Naive B cell (primary cell): ENCODE results near the gene SRGAP2B. TPM values are rescaled to one million over a fixed set of nuclear protein-coding genes. Genes with fewer than 3 reads are reported as not detected.
"Not testable (repeated sequence)": the region's sequence is repeated elsewhere in the genome, so short reads cannot be mapped to it uniquely, and the experiment has no call there.

Experiments used
- ATAC-seq, 2 donors: fragments of 150-1000 bp; cut with Tn5 transposase; 2 replicates each; pipeline ENCODE4 v1.10.0; 2021; ENCODE audit warnings: low read depth in 2 of 2, mild to moderate bottlenecking in 2 of 2, moderate library complexity in 2 of 2
- DNase-seq: peaks from one replicate; pipeline ENCODE4 v3.0.0; 2022
- H3K27ac Mint-ChIP-seq, 6 donors: one replicate each; pipeline ENCODE4 v1.8.0; 2020 to 2022; ENCODE audit warnings: mild to moderate bottlenecking in 6 of 6, mixed read lengths in 6 of 6, moderate library complexity in 5 of 6, inconsistent platforms in 2 of 6
- H3K27me3 Mint-ChIP-seq, 3 donors: one replicate each; pipeline ENCODE4 v1.8.0; 2021 to 2022; ENCODE audit warnings: mixed read lengths in 3 of 3, mild to moderate bottlenecking in 1 of 3
- H3K36me3 Mint-ChIP-seq, 2 donors: one replicate each; pipeline ENCODE4 v1.8.0; 2020 to 2022; ENCODE audit warnings: mixed read lengths in 2 of 2, inconsistent platforms in 1 of 2, mild to moderate bottlenecking in 1 of 2
- H3K4me1 Mint-ChIP-seq, 3 donors: one replicate each; pipeline ENCODE4 v1.8.0; 2020 to 2022; ENCODE audit warnings: mixed read lengths in 3 of 3, inconsistent platforms in 1 of 3, mild to moderate bottlenecking in 1 of 3, moderate library complexity in 1 of 3
- H3K4me3 Mint-ChIP-seq, 8 donors: one replicate each; pipeline ENCODE4 v1.8.0; 2020 to 2022; ENCODE audit warnings: mild to moderate bottlenecking in 8 of 8, mixed read lengths in 8 of 8, moderate library complexity in 8 of 8, inconsistent platforms in 2 of 8
- H3K9me3 Mint-ChIP-seq, 7 donors: one replicate each; pipeline ENCODE4 v1.8.0; 2020 to 2022; ENCODE audit warnings: mixed read lengths in 7 of 7, mild to moderate bottlenecking in 5 of 7, inconsistent platforms in 2 of 7, moderate library complexity in 1 of 7
- polyA plus RNA-seq, 6 donors: library from polyadenylated mRNA; unstranded; fragments of 300-500 nt; fragmentation: Illumina TruSeq; gene quantifications; one replicate each; pipeline ENCODE4 v1.2.3, GENCODE V29; 2021; ENCODE audit warnings: low read depth in 6 of 6

SRGAP2B gene
- polyA plus RNA-seq, 6 donors from 2014 or later, result 0.92 to 3.6 (median 1.9) TPM; not detected in 1

- not testable (repeated sequence) for H3K9me3 Mint-ChIP-seq, H3K27me3 Mint-ChIP-seq, H3K36me3 Mint-ChIP-seq, ATAC-seq, H3K4me3 Mint-ChIP-seq, DNase-seq
- peak overlapping the region in 1 of 6 donors; percentile 28 for H3K27ac Mint-ChIP-seq
- H3K4me1 Mint-ChIP-seq, result peaks cover 3 to 10% (median 4%) of the 10 kb centered on the region in 3 donors
Observed at GRCh38 chr1:144985550-144986170, 109.5 kb downstream of the SRGAP2B start.

GRCh38 chr1:144982802-144983525 lies 112.2 kb downstream of the SRGAP2B start:
- H3K27me3 Mint-ChIP-seq, ATAC-seq, H3K4me3 Mint-ChIP-seq, H3K9me3 Mint-ChIP-seq, DNase-seq, H3K36me3 Mint-ChIP-seq, H3K27ac Mint-ChIP-seq: not testable (repeated sequence)
- peaks cover 3 to 11% (median 4%) of the 10 kb centered on the region in 3 donors for H3K4me1 Mint-ChIP-seq

GRCh38 chr1:144981157-144981556 lies 114.0 kb downstream of the SRGAP2B start:
- ATAC-seq, H3K27me3 Mint-ChIP-seq, H3K36me3 Mint-ChIP-seq, DNase-seq, H3K9me3 Mint-ChIP-seq: not testable (repeated sequence)
- Mint-ChIP-seq H3K27ac (peak overlapping the region in 1 of 6 donors; percentile 69), H3K4me3 (peak overlapping the region in 3 of 8 donors; percentile 4 to 39 (median 5)), H3K4me1 (peaks cover 3 to 11% (median 4%) of the 10 kb centered on the region in 3 donors)

GRCh38 chr1:144979960-144980595 lies 115.0 kb downstream of the SRGAP2B start:
- not testable (repeated sequence) for H3K4me3 Mint-ChIP-seq, H3K27me3 Mint-ChIP-seq, DNase-seq, H3K4me1 Mint-ChIP-seq, H3K9me3 Mint-ChIP-seq, H3K36me3 Mint-ChIP-seq, H3K27ac Mint-ChIP-seq
- peak; percentile 85 to 94 for ATAC-seq

- H3K4me3 Mint-ChIP-seq, H3K9me3 Mint-ChIP-seq, H3K27me3 Mint-ChIP-seq, DNase-seq, H3K36me3 Mint-ChIP-seq, ATAC-seq, H3K27ac Mint-ChIP-seq, H3K4me1 Mint-ChIP-seq: not testable (repeated sequence)
Observed at GRCh38 chr1:144977856-144978255, 117.3 kb downstream of the SRGAP2B start.

GRCh38 chr1:144971936-144972335 lies 123.2 kb downstream of the SRGAP2B start:
- H3K4me1 Mint-ChIP-seq, H3K36me3 Mint-ChIP-seq, H3K9me3 Mint-ChIP-seq, DNase-seq, H3K27me3 Mint-ChIP-seq, H3K27ac Mint-ChIP-seq, ATAC-seq, H3K4me3 Mint-ChIP-seq: not testable (repeated sequence)

- H3K27me3 Mint-ChIP-seq, ATAC-seq, H3K4me3 Mint-ChIP-seq, H3K36me3 Mint-ChIP-seq, H3K9me3 Mint-ChIP-seq, DNase-seq, H3K4me1 Mint-ChIP-seq, H3K27ac Mint-ChIP-seq: not testable (repeated sequence)
Observed at GRCh38 chr1:144966488-144966887, 128.6 kb downstream of the SRGAP2B start.

- not testable (repeated sequence) for DNase-seq, H3K4me1 Mint-ChIP-seq, H3K36me3 Mint-ChIP-seq, H3K9me3 Mint-ChIP-seq, H3K27me3 Mint-ChIP-seq, H3K27ac Mint-ChIP-seq, ATAC-seq, H3K4me3 Mint-ChIP-seq
Observed at GRCh38 chr1:144964765-144965164, 130.4 kb downstream of the SRGAP2B start.

- not testable (repeated sequence) for ATAC-seq
Observed at GRCh38 chr1:144964186-144964585, 130.9 kb downstream of the SRGAP2B start.

GRCh38 chr1:144963571-144963970 lies 131.6 kb downstream of the SRGAP2B start:
- H3K27ac Mint-ChIP-seq, H3K4me3 Mint-ChIP-seq, H3K27me3 Mint-ChIP-seq, H3K9me3 Mint-ChIP-seq, H3K4me1 Mint-ChIP-seq, H3K36me3 Mint-ChIP-seq, DNase-seq, ATAC-seq: not testable (repeated sequence)

More at GRCh38 chr1:144964186-144964585, 130.9 kb downstream of the SRGAP2B start:
- H3K4me1 Mint-ChIP-seq, H3K27ac Mint-ChIP-seq, H3K27me3 Mint-ChIP-seq, H3K36me3 Mint-ChIP-seq, DNase-seq, H3K4me3 Mint-ChIP-seq, H3K9me3 Mint-ChIP-seq: not testable (repeated sequence)

- H3K4me3 Mint-ChIP-seq, H3K9me3 Mint-ChIP-seq, H3K36me3 Mint-ChIP-seq, H3K4me1 Mint-ChIP-seq, DNase-seq, ATAC-seq, H3K27me3 Mint-ChIP-seq, H3K27ac Mint-ChIP-seq: not testable (repeated sequence)
Observed at GRCh38 chr1:144961604-144962583, 133.2 kb downstream of the SRGAP2B start.

GRCh38 chr1:144960929-144961488 lies 134.1 kb downstream of the SRGAP2B start:
- H3K27ac Mint-ChIP-seq, H3K4me1 Mint-ChIP-seq, H3K9me3 Mint-ChIP-seq, H3K27me3 Mint-ChIP-seq, DNase-seq, H3K36me3 Mint-ChIP-seq, H3K4me3 Mint-ChIP-seq, ATAC-seq: not testable (repeated sequence)

- H3K4me3 Mint-ChIP-seq, H3K9me3 Mint-ChIP-seq, H3K27ac Mint-ChIP-seq, H3K36me3 Mint-ChIP-seq, DNase-seq, H3K27me3 Mint-ChIP-seq, ATAC-seq, H3K4me1 Mint-ChIP-seq: not testable (repeated sequence)
Observed at GRCh38 chr1:144948390-144948789, 146.7 kb downstream of the SRGAP2B start.
